ENCODE measurements around the gene KRT5.

DNA sequence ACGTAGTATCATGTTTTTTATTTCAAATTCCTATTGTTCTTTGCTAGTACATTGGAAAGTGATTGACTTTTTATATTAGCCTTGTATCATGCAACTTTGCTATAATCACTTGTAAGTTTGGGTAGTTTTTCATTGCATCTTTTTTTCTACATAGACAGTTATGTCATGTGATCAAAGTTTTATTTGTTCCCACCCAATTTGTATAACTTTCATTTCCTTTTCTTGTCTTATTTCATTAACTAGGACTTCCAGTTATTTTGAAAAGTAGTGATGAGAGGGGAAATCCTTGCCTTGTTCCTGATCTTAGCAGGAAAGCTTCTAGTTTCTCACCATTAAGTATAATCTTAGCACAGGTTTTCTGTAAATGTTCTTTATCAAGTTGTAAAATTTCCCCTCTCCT is 17.3 kb downstream of the KRT5 start:
- no peak for TF ChIP-seq POLR2AphosphoS5 (IDR thresholded peaks at IDR 0.05; ENCODE audit: low read depth, low read length)
- no peak for TF ChIP-seq POLR2A (IDR thresholded peaks at IDR 0.05; ENCODE audit: low read depth, low read length)
- TF ChIP-seq TAF1 (IDR thresholded peaks at IDR 0.05; ENCODE audit: borderline replicate concordance, low read depth, low read length) = no peak

Measured in GM12892 (cell line).